Liver (tissue), 9 donors: ENCODE results near the gene DLGAP4. TPM values are rescaled to one million over a fixed set of nuclear protein-coding genes. Genes with fewer than 3 reads are reported as not detected.

Source experiments
- DNase-seq: peaks from one replicate; pipeline ENCODE4 v3.0.0-alpha.2; 2017; ENCODE audit warnings: low spot score
- H3K27ac ChIP-seq, 2 donors: one replicate each; pipeline ENCODE4 v1.7.0; 2013; ENCODE audit warnings: inconsistent platforms in 2 of 2, low read length in 2 of 2, control low read depth in 1 of 2, low read depth in 1 of 2, mild to moderate bottlenecking in 1 of 2
- H3K27me3 ChIP-seq, 4 donors: one replicate each; pipeline versions ENCODE4 v1.6.1 to v1.7.0; 2013; ENCODE audit warnings: low read length in 3 of 4, inconsistent platforms in 1 of 4, mild to moderate bottlenecking in 1 of 4, moderate library complexity in 1 of 4; ENCODE audit not compliant: control insufficient read depth in 4 of 4, insufficient read depth in 4 of 4
- H3K36me3 ChIP-seq, 4 donors: one replicate each; pipeline versions ENCODE4 v1.6.1 to v1.7.0; 2013; ENCODE audit warnings: low read length in 3 of 4, mild to moderate bottlenecking in 3 of 4, low read depth in 1 of 4, moderate library complexity in 1 of 4; ENCODE audit not compliant: control insufficient read depth in 4 of 4, insufficient read depth in 3 of 4
- H3K4me1 ChIP-seq, 4 donors: one replicate each; pipeline versions ENCODE4 v1.6.1 to v1.7.0; 2013; ENCODE audit warnings: low read length in 3 of 4, mild to moderate bottlenecking in 3 of 4, moderate library complexity in 1 of 4; ENCODE audit not compliant: control insufficient read depth in 4 of 4, insufficient read depth in 4 of 4
- H3K4me3 ChIP-seq, 3 donors: one replicate each; pipeline versions ENCODE4 v1.6.1 to v1.7.0; 2013; ENCODE audit warnings: low read length in 3 of 3, control low read depth in 1 of 3, low read depth in 1 of 3, mild to moderate bottlenecking in 1 of 3
- H3K9ac ChIP-seq, 2 donors: one replicate each; pipeline ENCODE4 v1.7.0; 2013; ENCODE audit warnings: low read length in 2 of 2, mild to moderate bottlenecking in 2 of 2, moderate library complexity in 2 of 2, control low read depth in 1 of 2, low read depth in 1 of 2
- H3K9me3 ChIP-seq, 4 donors: one replicate each; pipeline versions ENCODE4 v1.6.1 to v1.7.0; 2013; ENCODE audit warnings: low read length in 3 of 4; ENCODE audit not compliant: control insufficient read depth in 4 of 4
- EGR1 ChIP-seq, 2 donors: IDR thresholded peaks; 2 replicates each; pipeline ENCODE4 v1.6.1; 2016 to 2018; ENCODE audit warnings: antibody characterized with exemption in 2 of 2, low read depth in 2 of 2
- FOXA1 ChIP-seq: IDR thresholded peaks from 2 replicates; pipeline ENCODE4 v1.6.1; 2016; ENCODE audit warnings: antibody characterized with exemption
- GABPA ChIP-seq, 2 donors: IDR thresholded peaks in 1 of 2; conservative IDR thresholded peaks in 1 of 2; 2 replicates each; pipeline ENCODE4 v1.6.1; 2016; ENCODE audit warnings: antibody characterized with exemption in 2 of 2, mild to moderate bottlenecking in 1 of 2, moderate library complexity in 1 of 2
- HNF4G ChIP-seq: IDR thresholded peaks from 2 replicates; pipeline ENCODE4 v1.6.1; 2016; ENCODE audit warnings: antibody characterized with exemption
- JUND ChIP-seq, 2 donors: IDR thresholded peaks; 2 replicates each; pipeline ENCODE4 v1.6.1; 2016; ENCODE audit warnings: antibody characterized with exemption in 2 of 2
- NR2F2 ChIP-seq: IDR thresholded peaks from 2 replicates; pipeline ENCODE4 v1.6.1; 2016; ENCODE audit warnings: antibody characterized with exemption
- RAD21 ChIP-seq, 2 donors: IDR thresholded peaks; 2 replicates each; pipeline ENCODE4 v1.6.1; 2016; ENCODE audit warnings: antibody characterized with exemption in 2 of 2, mild to moderate bottlenecking in 2 of 2
- RXRA ChIP-seq, 2 donors: IDR thresholded peaks; 2 replicates each; pipeline ENCODE4 v1.6.1; 2017 to 2018; ENCODE audit warnings: antibody characterized with exemption in 2 of 2, mild to moderate bottlenecking in 1 of 2
- SP1 ChIP-seq: IDR thresholded peaks from 2 replicates; pipeline ENCODE4 v1.6.1; 2018; ENCODE audit warnings: antibody characterized with exemption, mild to moderate bottlenecking
- TAF1 ChIP-seq: conservative IDR thresholded peaks from 2 replicates; pipeline ENCODE4 v1.6.1; 2016; ENCODE audit warnings: antibody characterized with exemption, mild to moderate bottlenecking
- YY1 ChIP-seq: IDR thresholded peaks from 2 replicates; pipeline ENCODE4 v1.6.1; 2016; ENCODE audit warnings: antibody characterized with exemption, mild to moderate bottlenecking
- WGBS: extraction: QIAGEN DNeasy Blood & Tissue Kit; methylation state at CpG from one replicate; pipeline ENCODE4 v1.1.7; 2013; 5-methylcytosine and 5-hydroxymethylcytosine counted together
- polyA plus RNA-seq, 2 donors: library from polyadenylated mRNA; stranded (reverse) in 1 of 2; unstranded in 1 of 2; fragments of 200-250 nt in 1 of 2; fragments of >200 nt in 1 of 2; fragmentation: Nextera tagmentation in 1 of 2; extraction: Ambion mirVana in 1 of 2; gene quantifications; one replicate each; pipeline versions ENCODE4 v1.2.1 to v1.2.3, GENCODE V29; 2013 to 2015
- total RNA-seq, 2 donors: library from RNA; depleted of rRNA; stranded (reverse); fragments of >200 nt; gene quantifications; one replicate each; pipeline ENCODE4 v1.2.3, GENCODE V29; 2014
- TF ChIP-seq, protein P1 (sequence below): IDR thresholded peaks from 2 replicates; pipeline ENCODE4 v1.6.1; 2016; ENCODE audit warnings: antibody characterized with exemption
- TF ChIP-seq, protein P2 (sequence below): IDR thresholded peaks from 2 replicates; pipeline ENCODE4 v1.6.1; 2016; ENCODE audit warnings: antibody characterized with exemption
- TF ChIP-seq, protein P3 (sequence below): IDR thresholded peaks from 2 replicates; pipeline ENCODE4 v1.6.1; 2016; ENCODE audit warnings: antibody characterized with exemption, mild to moderate bottlenecking
- TF ChIP-seq, protein P4 (sequence below): IDR thresholded peaks from 2 replicates; pipeline ENCODE4 v1.6.1; 2016; ENCODE audit warnings: antibody characterized with exemption
- TF ChIP-seq, protein P5 (sequence below): fragments of 150-350 bp; IDR thresholded peaks from 2 replicates; pipeline ENCODE4 v1.5.1; 2017; ENCODE audit warnings: improper control_type of control experiment, low read depth, low read length; ENCODE audit not compliant: missing input control
- donor health status: healthy.
- donor health status: healthy.
- donor health status: healthy.
- donor health status: healthy.
- donor health status: healthy.

DLGAP4 gene
- total and polyA plus RNA-seq, 4 donors: 2.9 to 18.7 (median 11.2) TPM

DNA sequence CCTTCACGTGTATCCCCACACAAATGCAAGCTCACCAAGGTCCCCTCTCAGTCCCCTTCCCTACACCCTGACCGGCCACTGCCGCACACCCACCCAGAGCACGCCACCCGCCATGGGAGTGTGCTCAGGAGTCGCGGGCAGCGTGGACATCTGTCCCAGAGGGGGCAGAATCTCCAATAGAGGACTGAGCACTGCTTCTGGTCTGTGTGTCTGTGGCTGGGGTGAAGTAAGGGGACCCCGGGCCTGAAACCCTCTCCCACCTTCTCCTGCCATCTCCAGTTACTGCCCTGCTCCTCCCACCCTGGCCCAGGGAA lies 243.4 kb downstream of the DLGAP4 start:
- TF ChIP-seq, protein P1, sequence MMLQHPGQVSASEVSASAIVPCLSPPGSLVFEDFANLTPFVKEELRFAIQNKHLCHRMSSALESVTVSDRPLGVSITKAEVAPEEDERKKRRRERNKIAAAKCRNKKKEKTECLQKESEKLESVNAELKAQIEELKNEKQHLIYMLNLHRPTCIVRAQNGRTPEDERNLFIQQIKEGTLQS: no peak
- TF ChIP-seq JUND (IDR thresholded peaks at IDR 0.05) (no peak), GABPA (IDR thresholded peaks at IDR 0.05 in 1 of 2, conservative IDR thresholded peaks at IDR 0.05 in 1 of 2) (no peak), HNF4G (no peak), FOXA1 (no peak), YY1 (no peak), NR2F2 (no peak), EGR1 (IDR thresholded peaks at IDR 0.05; ENCODE audit: low read depth in 2 of 2) (no peak), RAD21 (IDR thresholded peaks at IDR 0.05) (no peak), RXRA (IDR thresholded peaks at IDR 0.05) (no peak), SP1 (no peak), TAF1 (no peak)
- TF ChIP-seq, protein P2, sequence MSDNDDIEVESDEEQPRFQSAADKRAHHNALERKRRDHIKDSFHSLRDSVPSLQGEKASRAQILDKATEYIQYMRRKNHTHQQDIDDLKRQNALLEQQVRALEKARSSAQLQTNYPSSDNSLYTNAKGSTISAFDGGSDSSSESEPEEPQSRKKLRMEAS: no peak
- TF ChIP-seq, protein P3, sequence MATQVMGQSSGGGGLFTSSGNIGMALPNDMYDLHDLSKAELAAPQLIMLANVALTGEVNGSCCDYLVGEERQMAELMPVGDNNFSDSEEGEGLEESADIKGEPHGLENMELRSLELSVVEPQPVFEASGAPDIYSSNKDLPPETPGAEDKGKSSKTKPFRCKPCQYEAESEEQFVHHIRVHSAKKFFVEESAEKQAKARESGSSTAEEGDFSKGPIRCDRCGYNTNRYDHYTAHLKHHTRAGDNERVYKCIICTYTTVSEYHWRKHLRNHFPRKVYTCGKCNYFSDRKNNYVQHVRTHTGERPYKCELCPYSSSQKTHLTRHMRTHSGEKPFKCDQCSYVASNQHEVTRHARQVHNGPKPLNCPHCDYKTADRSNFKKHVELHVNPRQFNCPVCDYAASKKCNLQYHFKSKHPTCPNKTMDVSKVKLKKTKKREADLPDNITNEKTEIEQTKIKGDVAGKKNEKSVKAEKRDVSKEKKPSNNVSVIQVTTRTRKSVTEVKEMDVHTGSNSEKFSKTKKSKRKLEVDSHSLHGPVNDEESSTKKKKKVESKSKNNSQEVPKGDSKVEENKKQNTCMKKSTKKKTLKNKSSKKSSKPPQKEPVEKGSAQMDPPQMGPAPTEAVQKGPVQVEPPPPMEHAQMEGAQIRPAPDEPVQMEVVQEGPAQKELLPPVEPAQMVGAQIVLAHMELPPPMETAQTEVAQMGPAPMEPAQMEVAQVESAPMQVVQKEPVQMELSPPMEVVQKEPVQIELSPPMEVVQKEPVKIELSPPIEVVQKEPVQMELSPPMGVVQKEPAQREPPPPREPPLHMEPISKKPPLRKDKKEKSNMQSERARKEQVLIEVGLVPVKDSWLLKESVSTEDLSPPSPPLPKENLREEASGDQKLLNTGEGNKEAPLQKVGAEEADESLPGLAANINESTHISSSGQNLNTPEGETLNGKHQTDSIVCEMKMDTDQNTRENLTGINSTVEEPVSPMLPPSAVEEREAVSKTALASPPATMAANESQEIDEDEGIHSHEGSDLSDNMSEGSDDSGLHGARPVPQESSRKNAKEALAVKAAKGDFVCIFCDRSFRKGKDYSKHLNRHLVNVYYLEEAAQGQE: no peak
- TF ChIP-seq, protein P4, sequence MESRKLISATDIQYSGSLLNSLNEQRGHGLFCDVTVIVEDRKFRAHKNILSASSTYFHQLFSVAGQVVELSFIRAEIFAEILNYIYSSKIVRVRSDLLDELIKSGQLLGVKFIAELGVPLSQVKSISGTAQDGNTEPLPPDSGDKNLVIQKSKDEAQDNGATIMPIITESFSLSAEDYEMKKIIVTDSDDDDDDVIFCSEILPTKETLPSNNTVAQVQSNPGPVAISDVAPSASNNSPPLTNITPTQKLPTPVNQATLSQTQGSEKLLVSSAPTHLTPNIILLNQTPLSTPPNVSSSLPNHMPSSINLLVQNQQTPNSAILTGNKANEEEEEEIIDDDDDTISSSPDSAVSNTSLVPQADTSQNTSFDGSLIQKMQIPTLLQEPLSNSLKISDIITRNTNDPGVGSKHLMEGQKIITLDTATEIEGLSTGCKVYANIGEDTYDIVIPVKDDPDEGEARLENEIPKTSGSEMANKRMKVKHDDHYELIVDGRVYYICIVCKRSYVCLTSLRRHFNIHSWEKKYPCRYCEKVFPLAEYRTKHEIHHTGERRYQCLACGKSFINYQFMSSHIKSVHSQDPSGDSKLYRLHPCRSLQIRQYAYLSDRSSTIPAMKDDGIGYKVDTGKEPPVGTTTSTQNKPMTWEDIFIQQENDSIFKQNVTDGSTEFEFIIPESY: no peak
- TF ChIP-seq, protein P5, sequence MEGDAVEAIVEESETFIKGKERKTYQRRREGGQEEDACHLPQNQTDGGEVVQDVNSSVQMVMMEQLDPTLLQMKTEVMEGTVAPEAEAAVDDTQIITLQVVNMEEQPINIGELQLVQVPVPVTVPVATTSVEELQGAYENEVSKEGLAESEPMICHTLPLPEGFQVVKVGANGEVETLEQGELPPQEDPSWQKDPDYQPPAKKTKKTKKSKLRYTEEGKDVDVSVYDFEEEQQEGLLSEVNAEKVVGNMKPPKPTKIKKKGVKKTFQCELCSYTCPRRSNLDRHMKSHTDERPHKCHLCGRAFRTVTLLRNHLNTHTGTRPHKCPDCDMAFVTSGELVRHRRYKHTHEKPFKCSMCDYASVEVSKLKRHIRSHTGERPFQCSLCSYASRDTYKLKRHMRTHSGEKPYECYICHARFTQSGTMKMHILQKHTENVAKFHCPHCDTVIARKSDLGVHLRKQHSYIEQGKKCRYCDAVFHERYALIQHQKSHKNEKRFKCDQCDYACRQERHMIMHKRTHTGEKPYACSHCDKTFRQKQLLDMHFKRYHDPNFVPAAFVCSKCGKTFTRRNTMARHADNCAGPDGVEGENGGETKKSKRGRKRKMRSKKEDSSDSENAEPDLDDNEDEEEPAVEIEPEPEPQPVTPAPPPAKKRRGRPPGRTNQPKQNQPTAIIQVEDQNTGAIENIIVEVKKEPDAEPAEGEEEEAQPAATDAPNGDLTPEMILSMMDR: no peak
- WGBS: 95% methylated on average over 9 of the region's 9 CpGs
- no peak for DNase-seq
- no peak overlapping the region for H3K9ac ChIP-seq
- H3K36me3 ChIP-seq: no peaks in the 10 kb centered on the region
- H3K4me1 ChIP-seq: no peaks in the 10 kb centered on the region
- no peaks in the 10 kb centered on the region for H3K9me3 ChIP-seq
- no peak overlapping the region for H3K4me3 ChIP-seq
- H3K27me3 ChIP-seq: no peaks in the 10 kb centered on the region
- no peak overlapping the region for H3K27ac ChIP-seq
